ENCODE measurements around the gene UCN.

Gene UCN

DNA sequence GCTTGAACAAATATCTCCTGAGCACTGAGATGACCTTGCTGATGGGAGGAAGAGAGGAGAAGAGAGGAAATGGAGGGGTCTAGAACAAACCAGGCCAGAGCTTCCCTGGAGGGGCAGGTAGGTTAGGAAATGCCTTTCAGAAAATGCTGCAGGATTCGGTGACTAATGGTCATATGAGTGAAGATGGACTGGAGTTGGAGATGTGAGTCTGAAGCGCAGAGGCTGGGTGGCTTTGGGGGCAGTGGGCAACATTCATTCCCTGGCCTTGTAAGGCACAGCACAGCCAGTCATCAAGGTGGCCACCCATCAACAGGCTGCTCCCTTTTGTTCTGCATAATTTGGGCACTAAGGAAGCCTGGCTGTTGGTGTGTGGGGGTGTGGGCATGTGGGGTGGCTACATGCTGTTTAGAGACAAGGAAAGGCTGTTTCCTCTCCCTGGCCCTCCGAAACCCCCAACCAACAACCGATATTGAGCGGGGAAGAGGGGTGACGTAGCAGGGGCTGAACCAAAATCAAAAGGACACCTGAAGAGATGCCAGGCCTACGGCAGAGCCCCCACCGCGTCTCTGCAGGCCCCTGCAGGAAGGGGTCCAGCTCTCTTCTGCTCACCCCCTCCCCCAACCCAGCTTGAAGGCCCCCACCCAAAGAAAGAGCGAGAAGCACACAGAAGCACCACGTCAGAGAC is 46.9 kb downstream of the UCN start:
- no peak for DNase-seq (ENCODE audit: low read depth in 2 of 2)

DNA sequence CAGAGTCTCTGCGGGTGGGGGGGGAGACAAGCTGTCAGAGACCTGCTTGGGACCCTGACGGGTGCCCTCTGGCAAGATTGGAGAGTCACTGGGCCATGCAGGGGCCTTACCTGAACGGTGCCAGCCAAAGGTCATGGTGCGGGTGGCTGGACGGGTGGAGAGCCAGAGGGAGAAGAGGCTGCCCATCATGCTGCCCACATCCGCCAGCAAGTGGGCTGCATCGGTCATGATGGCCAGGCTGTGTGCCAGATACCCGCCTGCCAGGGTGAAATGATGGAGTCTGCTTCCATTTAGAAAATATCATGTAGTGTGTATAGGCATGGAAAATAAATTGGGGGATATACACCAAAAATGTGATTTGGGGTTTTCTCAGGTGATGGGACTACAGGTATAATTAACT is 50.2 kb downstream of the UCN start:
- no peak for DNase-seq (ENCODE audit: low read depth in 2 of 2)
